ENCODE data around the gene RPL12.

The RPL12 gene

DNA sequence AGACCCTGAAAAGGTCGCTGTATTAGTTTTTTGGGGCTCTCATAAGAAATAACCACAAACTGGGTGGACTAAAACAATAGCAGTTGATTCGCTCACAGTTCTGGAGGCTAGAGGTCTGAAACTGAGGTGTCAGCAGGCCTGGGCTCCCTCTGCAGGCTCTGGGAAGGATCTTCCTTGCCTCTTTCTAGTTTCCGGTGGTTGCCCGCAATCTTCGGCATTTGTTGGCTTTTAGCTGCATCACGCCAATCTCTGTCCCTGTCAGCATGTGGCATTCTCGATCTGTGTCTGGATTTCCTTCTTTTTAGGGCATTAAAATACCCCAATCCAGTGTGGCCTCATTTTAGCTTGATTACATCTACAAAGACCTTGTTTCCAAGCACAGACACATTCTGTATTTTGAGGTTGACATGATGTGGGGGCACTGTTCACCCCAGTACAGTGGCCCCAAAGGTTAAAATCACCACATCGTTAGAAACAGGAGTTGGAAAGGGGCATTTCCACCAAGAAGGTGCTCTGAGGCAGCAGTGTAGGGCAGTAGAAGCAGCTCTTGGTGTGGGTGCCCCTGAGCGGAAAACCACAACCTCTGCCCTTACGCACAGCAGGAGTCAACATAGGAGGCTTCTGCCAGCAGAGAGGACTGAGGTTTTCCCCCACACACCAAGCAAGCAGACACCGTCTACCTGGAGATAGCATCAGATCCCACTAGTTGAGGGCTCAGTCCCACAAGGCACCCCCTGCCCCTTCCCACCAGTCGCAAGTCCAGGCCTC, 13.5 kb downstream of the RPL12 start:
- DNase-seq: no peak

DNA sequence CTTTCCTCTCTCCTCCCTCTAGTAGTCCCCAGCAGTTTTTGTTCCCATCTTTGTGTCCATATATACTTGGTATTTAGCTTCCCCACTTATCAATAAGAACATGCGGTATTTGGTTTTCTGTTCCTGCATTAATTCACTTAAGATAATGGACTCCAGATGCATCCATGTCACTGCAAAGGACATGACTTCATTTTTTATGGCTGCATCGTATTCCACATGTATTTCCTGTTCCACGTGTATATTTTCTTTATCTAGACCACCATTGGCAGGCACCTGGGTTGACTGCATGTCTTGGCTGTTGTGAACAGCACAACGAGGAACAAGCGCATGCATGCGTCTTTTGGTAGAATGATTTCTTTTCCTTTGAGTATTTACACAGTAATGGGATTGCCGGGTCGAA, 20.8 kb downstream of the RPL12 start:
- no peak for DNase-seq

DNA sequence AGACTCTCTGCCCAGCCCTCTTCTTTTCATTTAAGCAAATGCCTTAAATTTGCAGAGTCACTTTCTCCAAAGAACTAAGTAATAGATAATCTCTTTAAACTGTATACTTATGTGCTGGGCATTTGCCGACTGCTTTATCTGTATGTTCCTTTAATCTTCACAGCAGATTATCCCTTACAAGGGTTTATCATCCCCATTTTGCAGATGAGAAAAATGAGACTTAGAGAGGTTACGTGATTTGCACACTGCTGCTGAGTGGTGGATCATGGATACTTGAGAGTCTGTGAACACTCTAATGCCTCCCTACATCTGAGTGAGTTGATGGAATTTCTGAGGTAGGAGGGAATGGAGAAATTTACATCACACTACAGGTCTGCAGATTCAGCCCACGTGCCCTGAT, 22.9 kb downstream of the RPL12 start:
- DNase-seq: no peak

DNA sequence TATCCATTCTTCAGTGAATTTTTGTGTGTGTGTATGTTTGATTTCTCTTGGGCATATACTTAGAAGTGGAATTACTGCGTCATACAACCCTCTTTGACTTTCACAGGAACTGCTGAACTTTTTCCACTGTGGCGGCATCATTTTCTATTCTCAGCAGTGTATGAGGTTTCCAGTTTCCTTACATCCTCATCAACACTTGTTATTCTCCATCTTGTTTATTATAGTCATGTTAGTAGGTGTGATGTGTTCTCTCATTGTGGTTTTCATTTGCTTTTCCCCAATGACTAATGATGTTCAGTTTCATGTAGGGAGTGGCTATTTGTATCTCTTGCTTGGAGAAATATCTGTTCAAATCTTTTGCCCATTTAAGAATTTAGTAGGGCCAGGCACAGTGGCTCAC, 24.4 kb downstream of the RPL12 start:
- DNase-seq: no peak

DNA sequence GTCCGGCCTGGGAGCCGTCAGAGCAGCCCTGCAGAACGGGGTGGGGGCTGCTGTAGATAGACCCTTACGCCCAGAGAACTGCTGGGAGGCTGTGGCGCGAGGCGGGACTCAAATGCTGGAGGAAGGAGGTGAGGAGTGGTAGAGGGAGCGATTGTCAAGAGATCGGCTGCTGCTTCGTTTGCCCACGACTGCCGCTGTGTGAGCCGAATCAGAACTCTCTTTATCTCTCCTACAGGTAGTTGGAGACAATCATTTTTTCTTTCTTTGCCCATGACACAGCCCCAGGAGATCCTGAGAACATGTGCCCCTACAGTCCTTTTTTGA, 26.6 kb downstream of the RPL12 start:
- DNase-seq: no peak

DNA sequence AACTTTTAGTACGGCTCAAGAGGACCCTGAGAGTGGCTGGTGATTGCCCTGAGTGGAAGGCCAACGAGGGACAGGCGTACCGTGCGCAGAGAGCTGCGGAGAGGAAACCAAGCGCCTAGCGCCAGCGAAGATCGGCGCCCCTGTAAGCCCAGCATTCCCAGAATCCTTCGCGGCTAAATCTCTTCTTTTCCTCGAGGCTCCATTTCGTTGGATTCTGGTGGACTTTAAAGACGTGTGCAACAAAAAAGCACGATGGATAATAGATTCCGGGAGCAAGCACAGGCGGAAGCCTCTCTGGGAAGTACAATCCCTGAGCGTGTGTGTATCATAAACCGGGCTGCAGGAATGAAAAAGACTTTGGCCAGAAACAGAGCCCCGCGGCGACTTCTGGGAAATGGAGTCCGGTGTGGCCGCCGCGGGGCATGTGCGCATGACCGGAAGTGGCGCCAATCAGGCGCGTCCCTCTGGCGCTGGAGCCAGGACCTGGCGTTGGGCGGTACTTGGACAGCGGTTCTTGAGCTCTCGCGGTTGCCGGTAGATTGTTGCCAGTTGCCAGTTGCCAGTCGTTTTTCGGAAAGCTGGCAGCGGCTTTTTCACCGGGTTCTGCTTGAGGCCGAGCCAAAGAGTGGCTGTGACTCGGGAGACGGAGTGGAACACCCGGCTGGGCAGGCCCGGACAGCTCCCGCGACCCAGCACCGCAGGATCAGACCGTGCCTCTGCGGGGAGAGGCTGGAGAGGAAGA, 27.1 kb downstream of the RPL12 start, which contains the start of gene ZNF79:
Gene ZNF79, plus strand, starts transcription at position 449 of the 742 bp plus-strand sequence. CDS start 406 bp downstream, outside the sequence.
- DNase-seq: peak; percentile 78

DNA sequence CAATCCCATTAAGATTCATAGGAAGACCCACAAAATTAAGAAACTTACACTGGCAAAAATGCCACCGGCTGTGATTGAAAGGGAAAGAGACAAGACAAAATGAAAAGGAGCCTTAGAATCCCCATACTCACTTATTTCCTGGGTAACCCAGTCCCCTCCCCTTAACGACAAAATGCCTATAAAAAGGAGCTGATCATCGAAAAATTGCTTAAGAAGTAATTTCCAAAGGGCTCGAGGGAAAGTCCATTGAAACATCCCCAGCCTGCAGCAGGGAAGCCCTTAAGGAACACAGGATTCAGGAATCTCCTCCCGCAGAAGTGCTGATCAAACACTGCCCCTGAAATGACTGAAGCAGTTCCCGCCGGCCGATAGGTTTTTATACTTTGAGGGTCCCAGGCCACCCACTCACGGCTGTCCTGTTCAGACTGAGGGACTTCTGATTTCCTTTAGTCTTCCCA, 27.7 kb downstream of the RPL12 start:
- DNase-seq: no peak

DNA sequence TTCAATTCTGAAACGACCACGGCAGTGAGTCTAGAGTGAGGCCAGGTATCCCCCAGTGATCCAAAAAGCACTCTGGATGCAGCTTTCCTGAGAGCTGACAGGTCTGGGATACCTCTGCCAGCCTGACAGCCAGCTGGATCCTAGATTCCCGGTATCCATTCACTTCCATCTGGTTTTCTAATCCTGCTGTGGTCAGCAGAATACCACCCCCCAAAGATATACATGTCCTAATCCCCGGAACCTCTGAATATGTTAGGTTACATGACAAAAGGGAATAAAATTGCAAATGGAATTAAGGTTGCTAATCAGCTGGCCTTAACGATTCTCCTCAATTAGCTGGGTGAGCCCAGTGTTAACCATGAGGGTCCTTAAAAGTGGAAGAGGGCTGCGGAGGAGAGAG, 28.4 kb downstream of the RPL12 start:
- no peak for DNase-seq

DNA sequence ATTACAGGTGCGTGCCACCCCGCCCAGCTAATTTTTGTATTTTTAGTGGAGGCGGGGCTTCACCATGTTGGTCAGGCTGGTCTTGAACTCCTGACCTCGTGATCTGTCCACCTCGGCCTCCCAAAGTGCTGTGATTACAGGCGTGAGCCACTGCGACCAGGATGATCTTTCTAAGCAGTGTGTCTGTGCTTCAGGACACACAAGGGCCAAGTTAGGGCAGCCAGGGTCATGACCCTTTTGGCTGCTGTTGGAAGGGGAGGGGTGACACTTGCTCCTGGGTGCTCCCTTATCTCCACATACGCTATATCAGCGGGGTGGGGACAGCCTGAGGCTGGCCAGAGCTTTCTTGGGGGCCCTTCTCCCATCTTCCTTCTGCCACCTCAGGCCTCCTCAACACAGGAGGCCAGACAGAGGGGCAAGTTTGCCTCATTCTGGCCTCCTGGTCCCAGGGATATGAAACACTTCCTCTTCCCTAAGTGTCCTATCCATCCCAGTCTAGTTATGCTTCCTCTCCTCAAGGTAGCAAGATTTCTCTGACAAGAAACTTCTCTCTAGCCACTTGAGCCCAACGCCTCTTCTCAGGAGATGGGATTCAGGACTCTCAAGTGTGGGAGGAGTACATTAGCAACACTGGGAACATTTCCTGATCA, 28.9 kb downstream of the RPL12 start:
- DNase-seq: no peak

DNA sequence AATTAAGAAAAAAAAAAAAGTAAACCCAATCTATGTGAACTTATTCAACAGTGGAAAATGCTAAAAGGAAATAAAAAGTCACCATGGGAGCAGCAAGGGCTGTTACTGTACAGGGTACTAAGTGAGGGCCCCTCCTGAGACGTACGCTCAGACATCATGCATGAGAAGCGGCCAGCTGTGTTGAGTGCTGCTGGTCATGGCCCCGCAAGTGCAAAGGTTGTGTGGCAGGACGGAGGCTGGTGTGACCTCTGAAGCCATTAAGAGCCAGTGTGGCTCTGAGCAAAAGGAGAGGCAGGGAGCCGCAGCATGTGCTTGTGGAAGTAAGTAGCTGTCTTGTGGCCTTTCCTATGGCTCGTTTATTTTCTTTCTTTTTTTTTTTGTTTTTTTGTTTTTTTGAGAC, 30.1 kb downstream of the RPL12 start:
- no peak for DNase-seq

DNA sequence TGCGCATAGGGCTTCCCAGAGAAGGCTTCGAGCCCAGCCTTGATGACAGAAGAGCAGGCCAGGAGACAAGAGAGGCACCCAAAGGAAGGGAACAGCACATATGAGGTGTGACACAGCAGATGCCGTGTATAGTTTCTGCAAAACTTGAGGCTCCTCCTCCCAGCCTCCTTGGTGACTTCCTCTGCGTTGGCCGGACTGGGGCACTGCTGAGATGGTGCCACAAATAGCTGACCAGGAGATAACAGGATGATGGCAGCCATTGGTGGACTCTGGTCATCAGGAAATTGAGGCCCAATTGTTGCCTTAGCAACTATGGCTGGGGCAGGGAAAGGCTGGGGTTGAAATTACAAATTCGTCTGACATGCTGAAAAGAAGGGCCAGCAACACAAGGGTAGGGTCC, 31.9 kb downstream of the RPL12 start:
- no peak for DNase-seq

DNA sequence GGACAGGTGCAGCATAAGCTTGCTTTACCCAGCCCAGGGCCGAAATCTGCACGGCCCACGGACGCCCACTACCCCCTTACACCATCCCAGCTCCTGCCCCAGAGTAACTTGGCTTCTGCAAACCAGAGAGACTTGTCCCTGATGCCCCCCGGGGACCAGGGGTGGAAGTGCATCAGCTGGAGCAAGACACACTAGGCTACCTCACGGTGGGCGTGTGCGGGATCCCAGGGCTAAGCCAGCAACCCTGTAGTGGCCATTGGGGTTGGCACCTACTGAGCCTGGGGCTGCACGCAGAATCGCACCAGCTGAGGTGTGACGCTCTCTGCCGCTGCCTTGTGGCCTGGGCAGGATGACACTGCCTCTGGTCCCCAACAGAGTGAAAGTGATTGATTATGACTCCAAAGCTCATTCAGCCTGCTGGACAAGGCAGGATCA, 33.2 kb downstream of the RPL12 start:
- no peak for DNase-seq

DNA sequence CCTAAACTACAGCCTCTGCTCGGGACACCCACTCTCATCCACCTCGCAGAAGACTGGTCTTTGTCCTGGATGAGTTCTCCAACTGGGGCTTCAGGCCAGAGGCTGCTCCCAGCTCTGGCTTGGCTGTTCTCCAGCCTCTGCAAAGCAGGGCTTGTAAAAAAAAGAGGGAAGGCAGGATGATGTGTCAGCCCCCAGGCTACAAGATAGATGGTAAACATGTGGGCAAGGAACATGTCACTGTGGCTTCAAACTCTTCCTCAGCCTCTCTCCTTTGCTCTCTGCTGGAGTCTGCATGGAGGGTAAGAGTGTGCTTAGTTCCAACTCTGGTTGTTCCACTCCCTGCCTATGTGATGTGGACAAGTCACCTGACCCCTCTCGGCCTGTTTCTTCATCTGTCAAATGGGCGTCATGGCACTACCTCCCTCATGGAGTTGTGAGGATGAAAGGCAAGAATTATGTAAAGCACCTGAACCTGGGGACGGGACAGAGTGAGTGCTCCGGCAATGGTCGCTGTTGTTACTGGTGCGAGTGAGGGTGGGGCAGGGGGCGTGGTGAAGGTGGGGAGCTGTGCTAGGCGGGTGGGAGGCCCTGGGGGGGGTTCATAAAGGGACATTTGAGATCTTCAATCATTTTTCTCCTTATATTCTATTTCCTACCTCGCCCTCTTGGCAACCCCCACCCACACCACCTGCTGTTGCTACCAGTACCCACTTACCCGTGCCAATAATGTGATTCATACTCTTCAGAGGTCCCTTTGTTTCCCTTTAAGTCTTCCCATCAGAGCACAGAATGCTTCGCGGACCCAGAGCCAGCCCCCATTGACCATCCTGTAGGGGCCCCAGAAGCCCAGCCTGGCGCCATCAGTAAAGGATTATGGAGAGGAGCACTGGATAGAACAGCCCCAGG, 33.8 kb downstream of the RPL12 start:
- DNase-seq: no peak

DNA sequence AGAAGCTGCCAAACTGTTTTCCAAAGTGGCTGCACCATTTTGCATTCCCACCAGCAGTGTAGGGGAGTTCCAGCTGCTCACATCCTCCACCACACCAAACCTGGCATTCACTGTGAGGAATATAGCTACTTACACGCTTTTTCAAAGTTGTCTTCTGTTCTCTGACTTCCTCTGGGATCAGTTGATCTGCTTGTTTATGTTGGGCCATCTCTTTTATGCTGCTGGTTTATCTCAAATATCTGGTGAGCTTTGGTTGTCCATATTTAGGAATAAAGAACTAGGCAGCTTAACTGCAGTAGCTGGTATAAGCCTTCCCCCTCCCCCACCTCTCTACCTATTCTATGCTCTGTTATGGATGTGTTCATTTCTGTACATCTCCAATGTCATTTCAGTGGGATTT, 35.5 kb downstream of the RPL12 start:
- no peak for DNase-seq

DNA sequence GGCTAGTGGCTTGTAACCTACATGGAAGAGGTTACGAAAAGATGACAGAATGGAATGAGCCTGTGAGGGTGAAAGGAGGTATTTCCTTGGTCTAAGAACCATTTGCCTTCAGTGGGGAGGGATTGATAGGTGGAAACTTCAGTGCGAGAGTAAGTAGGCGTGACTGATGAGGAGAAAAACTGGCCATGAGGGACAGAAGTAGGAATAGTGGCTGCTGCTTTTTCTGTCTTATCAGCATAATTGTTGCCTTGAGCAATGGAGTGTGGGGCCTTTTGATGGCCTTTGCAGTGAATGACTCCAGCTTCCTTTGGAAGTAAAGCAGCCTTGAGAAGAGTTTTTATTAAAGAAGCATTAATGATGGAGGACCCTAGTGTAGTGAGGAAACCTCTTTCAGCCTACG, 36.1 kb downstream of the RPL12 start:
- no peak for DNase-seq

DNA sequence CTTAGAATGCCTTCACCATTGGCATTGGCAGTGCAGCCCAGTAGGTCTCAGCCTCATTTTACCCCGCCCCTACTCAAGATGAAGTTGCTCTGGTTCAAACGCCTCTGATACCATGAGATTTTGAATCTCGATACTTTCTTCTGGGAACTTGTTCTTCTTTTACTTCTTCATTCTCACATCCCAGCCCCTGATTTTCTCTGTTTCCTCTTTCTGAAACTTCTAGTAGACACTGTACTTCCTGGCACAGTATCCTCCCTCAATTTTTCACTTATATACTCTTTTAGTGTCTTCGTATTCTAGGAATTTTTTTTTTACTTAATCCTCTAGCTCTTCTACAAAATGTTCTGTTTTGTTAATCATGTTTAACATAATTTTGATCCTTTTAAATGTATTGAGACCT, 40.1 kb downstream of the RPL12 start:
- DNase-seq: no peak

DNA sequence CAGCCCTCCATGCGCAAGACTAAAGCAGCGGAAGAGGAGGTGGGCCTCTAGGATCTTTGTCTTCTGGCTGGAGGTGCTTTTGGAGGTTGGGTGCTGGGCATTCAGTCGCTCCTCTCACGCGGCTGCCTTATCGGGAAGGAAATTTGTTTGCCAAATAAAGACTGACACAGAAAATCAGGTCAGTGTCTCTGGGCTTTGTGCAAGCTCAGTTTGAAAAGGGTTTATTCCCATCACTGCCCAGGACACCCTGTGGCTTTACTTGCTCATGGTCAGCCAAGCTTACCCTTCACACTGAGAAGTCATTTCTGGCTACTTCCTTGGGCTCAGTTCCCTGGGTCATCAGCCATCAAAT, 43.7 kb downstream of the RPL12 start:
- no peak for DNase-seq

DNA sequence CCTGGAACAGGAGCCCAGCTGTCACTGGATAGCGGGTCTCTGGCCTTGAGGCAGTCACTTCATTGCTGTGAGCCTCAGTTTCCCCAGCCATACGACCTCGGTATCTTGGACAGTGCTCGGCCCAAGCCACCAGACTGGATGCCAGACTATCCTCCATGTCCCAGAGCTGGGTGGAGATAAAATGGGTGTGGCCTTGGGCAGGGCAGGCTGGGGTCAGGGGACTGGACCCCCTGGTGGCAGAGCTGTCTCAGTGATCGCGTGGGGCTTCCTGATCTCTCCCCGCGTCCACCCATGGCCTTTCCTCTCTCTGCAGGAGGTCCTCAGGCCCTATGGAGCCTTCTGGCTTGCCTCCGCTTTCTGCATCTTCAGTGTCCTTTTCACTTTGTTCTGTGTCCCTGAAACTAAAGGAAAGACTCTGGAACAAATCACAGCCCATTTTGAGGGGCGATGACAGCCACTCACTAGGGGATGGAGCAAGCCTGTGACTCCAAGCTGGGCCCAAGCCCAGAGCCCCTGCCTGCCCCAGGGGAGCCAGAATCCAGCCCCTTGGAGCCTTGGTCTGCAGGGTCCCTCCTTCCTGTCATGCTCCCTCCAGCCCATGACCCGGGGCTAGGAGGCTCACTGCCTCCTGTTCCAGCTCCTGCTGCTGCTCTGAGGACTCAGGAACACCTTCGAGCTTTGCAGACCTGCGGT, 44.3 kb downstream of the RPL12 start:
- DNase-seq: no peak

DNA sequence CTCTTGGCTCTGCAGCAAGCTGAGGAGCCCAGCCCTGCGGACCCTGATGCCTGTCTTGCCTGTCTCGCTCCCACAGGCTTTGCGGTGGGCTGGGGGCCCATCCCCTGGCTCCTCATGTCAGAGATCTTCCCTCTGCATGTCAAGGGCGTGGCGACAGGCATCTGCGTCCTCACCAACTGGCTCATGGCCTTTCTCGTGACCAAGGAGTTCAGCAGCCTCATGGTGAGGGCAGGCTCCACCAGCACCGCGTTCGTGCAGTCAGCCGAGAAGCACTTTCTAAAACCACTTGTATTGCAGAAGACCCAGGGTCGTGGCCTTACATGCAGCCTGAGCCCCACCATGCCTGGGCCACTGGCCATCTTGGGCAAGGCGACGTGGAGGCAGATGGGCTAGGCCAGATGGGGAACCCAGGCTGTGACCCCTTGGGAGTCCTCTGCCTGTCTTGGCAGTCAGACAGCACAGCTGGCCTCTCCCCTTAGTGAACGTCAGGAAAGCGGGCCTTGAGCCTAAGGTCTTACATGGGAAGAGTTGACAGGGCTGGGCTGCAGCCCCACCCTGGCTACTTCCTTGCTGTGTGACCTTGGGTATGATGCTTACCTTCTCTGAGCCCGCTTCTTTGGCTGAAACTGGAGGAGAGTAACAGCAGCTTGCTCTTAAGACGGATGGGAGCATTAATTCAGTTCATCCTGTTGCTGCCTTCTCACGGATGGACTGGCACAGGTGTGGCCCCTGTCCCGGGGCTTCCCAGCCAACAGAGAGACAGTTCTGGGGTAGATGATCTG, 45.7 kb downstream of the RPL12 start:
- no peak for DNase-seq

DNA sequence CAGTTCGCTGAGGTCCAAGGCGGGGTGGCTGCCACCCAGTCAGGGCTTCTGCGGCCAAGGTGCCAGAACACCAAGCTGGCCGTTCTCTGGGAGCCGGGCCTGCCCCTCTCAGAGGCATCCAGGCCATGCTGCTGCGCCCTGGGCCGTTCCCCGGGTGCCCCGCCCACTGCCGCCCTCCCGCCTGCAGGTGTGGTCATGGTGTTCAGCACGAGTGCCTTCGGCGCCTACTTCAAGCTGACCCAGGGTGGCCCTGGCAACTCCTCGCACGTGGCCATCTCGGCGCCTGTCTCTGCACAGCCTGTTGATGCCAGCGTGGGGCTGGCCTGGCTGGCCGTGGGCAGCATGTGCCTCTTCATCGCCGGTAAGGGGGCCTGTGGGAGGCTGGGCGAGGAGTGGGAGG, 46.6 kb downstream of the RPL12 start:
- DNase-seq: no peak

DNA sequence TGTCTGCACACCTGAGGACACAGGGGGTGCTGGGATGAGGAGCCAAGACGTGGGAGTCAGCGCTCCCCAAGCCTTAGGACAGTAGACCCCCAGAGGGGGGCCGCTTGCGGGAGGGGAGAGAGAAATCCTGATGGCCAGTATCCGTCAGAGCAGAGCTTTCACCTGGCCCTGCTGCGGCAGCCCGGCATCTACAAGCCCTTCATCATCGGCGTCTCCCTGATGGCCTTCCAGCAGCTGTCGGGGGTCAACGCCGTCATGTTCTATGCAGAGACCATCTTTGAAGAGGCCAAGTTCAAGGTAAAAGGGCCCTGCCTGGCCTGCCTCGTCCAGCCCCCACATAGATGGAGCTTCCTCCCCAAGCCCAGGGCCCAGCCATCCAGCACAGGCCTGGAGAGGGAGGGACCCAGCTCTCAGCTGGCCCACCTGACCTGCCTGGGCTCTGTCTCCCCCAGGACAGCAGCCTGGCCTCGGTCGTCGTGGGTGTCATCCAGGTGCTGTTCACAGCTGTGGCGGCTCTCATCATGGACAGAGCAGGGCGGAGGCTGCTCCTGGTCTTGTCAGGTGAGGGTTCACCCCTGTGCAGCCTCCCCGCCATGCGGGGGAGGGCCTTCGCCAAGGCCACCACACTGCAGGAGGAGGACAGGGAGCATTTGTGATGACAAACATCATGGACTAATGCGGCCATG, 47.6 kb downstream of the RPL12 start:
- no peak for DNase-seq

Data from NCI-H2081 treated with DMSO at 0.1 percent for 48 hours (cell line).